H1 (cell line): ENCODE measurements around the gene PJVK. TPM values are rescaled to one million over a fixed set of nuclear protein-coding genes. Genes with fewer than 3 reads are reported as not detected.

Experiments used
- CTCF ChIA-PET: fragments of 300-600 bp; sonication (Branson Sonifier 250); formaldehyde crosslinking; loops from one replicate; lab custom pipeline; 2021; ENCODE audit not compliant: partially characterized antibody; lab: Charles Lee
- POLR2A ChIA-PET: fragments of 300-600 bp; sonication (Branson Sonifier 250); formaldehyde crosslinking; loops from one replicate; lab custom pipeline; 2021; ENCODE audit warnings: inconsistent platforms; ENCODE audit not compliant: partially characterized antibody; lab: Charles Lee
- DNase-seq, 2 experiments: peaks; one replicate each; pipeline versions ENCODE4 v3.0.0 to v3.0.0-alpha.2; 2010 to 2022; ENCODE audit warnings: low spot score in 2 of 2, low read depth in 1 of 2, mixed read lengths in 1 of 2
- FAIRE-seq: peaks from 2 replicates; lab custom pipeline; 2011; peaks lifted over from hg19 to GRCh38; lab: Jason Lieb, UNC
- H2AFZ ChIP-seq: 2 replicates; pipeline ENCODE4 v1.8.1; 2012; ENCODE audit warnings: low read length, inconsistent platforms
- H2AK5ac ChIP-seq: 2 replicates; pipeline ENCODE4 v1.6.1; 2013; ENCODE audit warnings: low read depth, low read length
- H2BK120ac ChIP-seq: replicated peaks from 2 replicates; pipeline ENCODE3; 2013; ENCODE audit warnings: low read depth, low read length, inconsistent platforms
- H2BK12ac ChIP-seq: 2 replicates; pipeline ENCODE4 v1.6.1; 2013; ENCODE audit warnings: low read depth, low read length
- H2BK15ac ChIP-seq: 2 replicates; pipeline ENCODE4 v1.6.1; 2013; ENCODE audit warnings: low read length
- H2BK20ac ChIP-seq: 2 replicates; pipeline ENCODE4 v1.6.1; 2013; ENCODE audit warnings: low read length
- H2BK5ac ChIP-seq: 2 replicates; pipeline ENCODE4 v1.6.1; 2013; ENCODE audit warnings: low read depth, low read length
- H3K14ac ChIP-seq: 2 replicates; pipeline ENCODE4 v1.6.1; 2013; ENCODE audit warnings: inconsistent platforms; ENCODE audit not compliant: insufficient read length
- H3K18ac ChIP-seq: 2 replicates; pipeline ENCODE4 v1.6.1; 2013; ENCODE audit warnings: low read length; ENCODE audit errors: extremely low read depth
- H3K23ac ChIP-seq: 2 replicates; pipeline ENCODE4 v1.6.1; 2013; ENCODE audit warnings: inconsistent platforms; ENCODE audit not compliant: insufficient read length
- H3K23me2 ChIP-seq: 2 replicates; pipeline ENCODE4 v1.6.1; 2013; ENCODE audit warnings: low read depth, low read length
- H3K27ac ChIP-seq: 2 replicates; pipeline ENCODE4 v1.6.1; 2011; ENCODE audit warnings: low read depth, low read length, inconsistent platforms
- H3K27me3 ChIP-seq, 4 experiments: replicated peaks in 1 of 4; 1 replicate in 1 of 4; 2 replicates in 3 of 4; pipeline versions ENCODE4 v1.6.1 to v1.8.1; 2011 to 2013; ENCODE audit warnings: low read length in 3 of 4, mild to moderate bottlenecking in 3 of 4, inconsistent platforms in 2 of 4, mixed read lengths in 2 of 4, moderate library complexity in 1 of 4; ENCODE audit not compliant: control insufficient read depth in 3 of 4, insufficient read depth in 3 of 4; ENCODE audit errors: extremely low read depth in 1 of 4
- H3K36me3 ChIP-seq, 4 experiments: 2 replicates each; pipeline versions ENCODE4 v1.6.1 to v1.8.1; 2011 to 2013; ENCODE audit warnings: mild to moderate bottlenecking in 4 of 4, low read length in 3 of 4, moderate library complexity in 2 of 4, control low read depth in 1 of 4, inconsistent platforms in 1 of 4; ENCODE audit not compliant: insufficient read depth in 4 of 4, control insufficient read depth in 2 of 4
- H3K4ac ChIP-seq: replicated peaks from 2 replicates; pipeline ENCODE3; 2013; ENCODE audit warnings: low read length, low read depth, mixed read lengths, inconsistent platforms; ENCODE audit not compliant: insufficient read length
- H3K4me1 ChIP-seq, 4 experiments: replicated peaks in 1 of 4; 1 replicate in 1 of 4; 2 replicates in 3 of 4; pipeline versions ENCODE4 v1.6.1 to v1.8.1; 2011 to 2013; ENCODE audit warnings: low read length in 3 of 4, inconsistent platforms in 2 of 4, mixed read lengths in 1 of 4; ENCODE audit not compliant: insufficient read depth in 4 of 4, control insufficient read depth in 3 of 4
- H3K4me2 ChIP-seq, 2 experiments: 2 replicates each; pipeline versions ENCODE4 v1.6.1 to v1.8.1; 2011 to 2013; ENCODE audit warnings: low read depth in 2 of 2, low read length in 2 of 2, control low read depth in 1 of 2, inconsistent platforms in 1 of 2, mild to moderate bottlenecking in 1 of 2; ENCODE audit not compliant: insufficient read depth in 1 of 2
- H3K4me3 ChIP-seq, 4 experiments: fragments of 200-600, 300-600 bp in 1 of 4; sonication (generic), shearing (Covaris generic), sonication (Bioruptor Twin) in 1 of 4; 2 replicates each; pipeline versions ENCODE4 v1.5.1 to v1.8.1; 2011 to 2016; ENCODE audit warnings: low read length in 4 of 4, low read depth in 3 of 4, control low read depth in 2 of 4, inconsistent platforms in 2 of 4, mild to moderate bottlenecking in 2 of 4, mixed read lengths in 1 of 4, moderate library complexity in 1 of 4; ENCODE audit not compliant: insufficient read depth in 2 of 4; ENCODE audit errors: extremely low read depth in 1 of 4
- H3K56ac ChIP-seq: replicated peaks from 2 replicates; pipeline ENCODE3; 2013; ENCODE audit warnings: low read depth, mild to moderate bottlenecking, mixed read lengths, low read length, inconsistent platforms; ENCODE audit not compliant: insufficient read length
- H3K79me1 ChIP-seq: 2 replicates; pipeline ENCODE4 v1.6.1; 2013; ENCODE audit warnings: low read depth, low read length, control low read depth
- H3K79me2 ChIP-seq, 2 experiments: 2 replicates each; pipeline versions ENCODE4 v1.6.1 to v1.8.1; 2012 to 2013; ENCODE audit warnings: low read length in 2 of 2, mild to moderate bottlenecking in 2 of 2, inconsistent platforms in 1 of 2; ENCODE audit not compliant: insufficient read depth in 2 of 2, control insufficient read depth in 1 of 2
- H3K9ac ChIP-seq, 4 experiments: replicated peaks in 1 of 4; 1 replicate in 1 of 4; 2 replicates in 3 of 4; pipeline versions ENCODE4 v1.6.1 to v1.8.1; 2011 to 2013; ENCODE audit warnings: low read depth in 3 of 4, low read length in 3 of 4, control low read depth in 2 of 4, mild to moderate bottlenecking in 2 of 4, moderate library complexity in 2 of 4, inconsistent platforms in 1 of 4; ENCODE audit errors: extremely low read depth in 1 of 4
- H3K9me3 ChIP-seq, 2 experiments: 2 replicates each; pipeline versions ENCODE4 v1.6.1 to v1.8.1; 2012 to 2013; ENCODE audit warnings: mild to moderate bottlenecking in 2 of 2, moderate library complexity in 2 of 2, control low read depth in 1 of 2, inconsistent platforms in 1 of 2, low read depth in 1 of 2, low read length in 1 of 2, mixed read lengths in 1 of 2; ENCODE audit not compliant: insufficient read depth in 2 of 2
- H4K20me1 ChIP-seq, 2 experiments: replicated peaks in 1 of 2; 2 replicates each; pipeline versions ENCODE3 to v1.8.1; 2011 to 2013; ENCODE audit warnings: inconsistent platforms in 2 of 2, low read length in 2 of 2, mild to moderate bottlenecking in 1 of 2; ENCODE audit not compliant: insufficient read depth in 2 of 2, control insufficient read depth in 1 of 2
- H4K5ac ChIP-seq: 2 replicates; pipeline ENCODE4 v1.6.1; 2013; ENCODE audit warnings: low read length, low read depth, mixed read lengths, inconsistent platforms; ENCODE audit not compliant: insufficient read length
- H4K8ac ChIP-seq: 2 replicates; pipeline ENCODE4 v1.8.0; 2013; ENCODE audit warnings: mild to moderate bottlenecking, moderate library complexity, low read length, inconsistent platforms; ENCODE audit not compliant: insufficient read depth; ENCODE audit errors: extremely low read depth
- H4K91ac ChIP-seq: replicated peaks from 2 replicates; pipeline ENCODE3; 2013; ENCODE audit warnings: low read length, mixed read lengths, inconsistent platforms; ENCODE audit not compliant: insufficient read length
- CREB1 ChIP-seq: IDR thresholded peaks from 2 replicates; pipeline ENCODE4 v1.6.1; 2012; ENCODE audit warnings: inconsistent platforms
- SIN3A ChIP-seq, 2 experiments: IDR thresholded peaks in 1 of 2; conservative IDR thresholded peaks in 1 of 2; 2 replicates each; pipeline ENCODE4 v1.6.1; 2011 to 2012; ENCODE audit warnings: low read length in 2 of 2, improper control_type of control experiment in 1 of 2, low read depth in 1 of 2, mild to moderate bottlenecking in 1 of 2
- WGBS, 2 experiments: shearing (Covaris generic) in 1 of 2; methylation state at CpG; one replicate each; pipeline versions ENCODE4 v1.1.6 to v1.1.7; 2013 to 2015; ENCODE audit warnings: low lambda C conversion rate in 2 of 2, mixed read lengths in 2 of 2, inconsistent platforms in 1 of 2, low coverage in 1 of 2, missing lambda C conversion rate in 1 of 2; ENCODE audit not compliant: insufficient replicate concordance in 2 of 2, insufficient coverage in 1 of 2, insufficient read length in 1 of 2; ENCODE audit errors: extremely low coverage in 1 of 2, missing lambda C conversion rate in 1 of 2; 5-methylcytosine and 5-hydroxymethylcytosine counted together
- polyA plus RNA-seq, 7 experiments: library from polyadenylated mRNA; depleted of rRNA in 3 of 7; stranded (reverse) in 5 of 7; unstranded in 2 of 7; fragments of >200 nt in 5 of 7; fragments of 200-250 nt in 2 of 7; gene quantifications; 1 replicate in 5 of 7; 2 replicates in 1 of 7; 4 replicates in 1 of 7; pipeline versions ENCODE4 v1.2.1 to v1.2.3, GENCODE V29; 2011 to 2013; ENCODE audit warnings: missing spikeins in 2 of 7, mixed read lengths in 2 of 7
- total RNA-seq: library from RNA; stranded (reverse); fragmentation: NEBNext Ultra II Directional; extraction: Animal tissue kit (Norgen Biotek cat#: 25700); gene quantifications from 2 replicates; pipeline ENCODE4 v1.2.1, GENCODE V29; 2021

Gene PJVK
- total and polyA plus RNA-seq, 2 of the 8 experiments (the other 6 are each of a cell fraction or from before 2014, with no cell fraction given) = 2.4 to 2.8 TPM

DNA sequence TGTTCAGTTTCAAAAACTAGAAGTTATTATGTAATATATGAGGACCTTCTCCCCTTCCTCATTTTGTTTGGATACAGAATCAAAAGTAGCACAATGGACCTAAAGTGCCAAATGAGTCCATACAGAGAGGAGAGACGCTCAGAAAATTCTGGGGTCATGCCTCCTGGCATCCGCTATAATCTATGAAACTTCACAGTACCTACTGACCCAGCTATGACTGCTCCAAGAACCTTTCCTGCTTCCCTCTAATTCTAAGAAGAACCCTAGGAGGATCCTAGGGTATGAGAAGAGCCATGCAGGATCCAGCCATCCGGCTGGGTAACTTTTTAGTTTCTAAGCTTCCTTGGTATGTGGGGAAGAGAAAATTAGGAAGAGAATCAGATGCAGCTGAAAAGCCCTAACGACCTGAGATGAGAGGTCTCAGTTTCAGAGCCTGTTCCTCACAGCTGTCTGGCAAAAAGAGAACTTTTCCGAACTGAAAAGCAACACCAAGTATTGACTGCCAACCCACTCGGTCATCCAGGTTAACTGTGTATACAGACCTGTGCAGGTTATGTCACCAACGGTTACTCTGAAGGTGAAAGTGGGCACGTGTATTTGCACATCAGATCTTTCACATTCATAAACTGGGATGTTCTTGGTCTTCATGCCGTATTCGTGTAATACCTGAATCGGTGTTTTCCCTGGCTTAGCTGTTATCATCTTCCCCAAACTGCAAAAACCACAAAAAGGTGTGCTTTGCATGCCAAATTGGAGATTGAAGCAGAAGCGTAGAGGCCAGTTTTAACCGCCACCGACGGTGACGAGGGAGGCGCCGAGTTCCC, 1.3 kb upstream of the PJVK start:
- CTCF ChIA-PET = interaction anchor here (0.7 to 0.9 kb wide), 3 partner anchors 30 to 73 kb away, joined by 3 to 4 read pairs (median 3); partner anchors contain the start of gene PLEKHA3
- peaks cover 4 to 35% (median 24%) of the 10 kb centered on the region in 4 experiments for H3K36me3 ChIP-seq
- no peaks in the 10 kb centered on the region for H3K9me3 ChIP-seq
- H4K91ac ChIP-seq = no peak overlapping the region
- H4K8ac ChIP-seq = no peak overlapping the region
- H3K14ac ChIP-seq = no peak overlapping the region
- peak overlapping the region; percentile 76 to 99 (median 98) for H3K9ac ChIP-seq
- no peak overlapping the region for H4K5ac ChIP-seq
- H2AK5ac ChIP-seq = no peak overlapping the region
- no peak overlapping the region for H3K56ac ChIP-seq
- no peaks in the 10 kb centered on the region for H3K27me3 ChIP-seq
- H2BK20ac ChIP-seq = no peak overlapping the region
- peaks cover 5% of the 10 kb centered on the region for H3K23me2 ChIP-seq
- H3K27ac ChIP-seq = peak overlapping the region; percentile 99
- H3K4ac ChIP-seq = peak overlapping the region; percentile 11
- peak overlapping the region; percentile 71 for H2BK5ac ChIP-seq
- no peak overlapping the region for H2BK15ac ChIP-seq
- POLR2A ChIA-PET = interaction anchor here (0.8 to 3.1 kb wide), 9 partner anchors 8 to 255 kb away, joined by 3 to 23 read pairs (median 9); partner anchors contain the start of genes OSBPL6 and PLEKHA3
- no peak overlapping the region for H3K23ac ChIP-seq
- H3K4me3 ChIP-seq = peak overlapping the region; percentile 67 to 96 (median 92)
- H3K18ac ChIP-seq = no peak overlapping the region
- H2BK120ac ChIP-seq = no peak overlapping the region
- FAIRE-seq (no peak), DNase-seq (no peak)
- WGBS, 2 experiments = 25% methylated on average over 18 of the region's 18 CpGs; no CpG with 5 or more reads in 1 of the 2 experiments
- peaks cover 8 to 26% of the 10 kb centered on the region in 2 experiments for H3K79me2 ChIP-seq
- TF ChIP-seq SIN3A (conservative IDR thresholded peaks at IDR 0.05 in 1 of 2, IDR thresholded peaks at IDR 0.05 in 1 of 2; ENCODE audit: low read depth in 1 of 2, low read length in 2 of 2) (0 out of 4 replicates have a peak, but pooled peaks of 1 of the 2 experiments have one; percentile 7), CREB1 (no peak)
- H4K20me1 ChIP-seq = peaks cover 4% of the 10 kb centered on the region in 2 experiments
- peaks cover 6% of the 10 kb centered on the region; the same call in 1 of the 2 replicates for H3K79me1 ChIP-seq
- no peak overlapping the region for H2BK12ac ChIP-seq
- peaks cover 0 to 2% (median 0%) of the 10 kb centered on the region in 4 experiments; a peak in 2 of 7 replicates for H3K4me1 ChIP-seq
- H3K4me2 ChIP-seq = peak overlapping the region; percentile 79 to 92
- H2AFZ ChIP-seq = no peak overlapping the region
